K562 (cell line): ENCODE measurements around the gene TOPORS. TPM values are rescaled to one million over a fixed set of nuclear protein-coding genes. Genes with fewer than 3 reads are reported as not detected.

Experiments used
- ADNP ChIP-seq: fragments of 200-800 bp; sonication (Bioruptor generic); IDR thresholded peaks from 2 replicates; pipeline ENCODE4 v1.6.1; 2016; ENCODE audit warnings: missing genetic modification characterization, missing compliant biosample characterization
- CEBPB ChIP-seq: fragments of 450-650 bp; IDR thresholded peaks from 2 replicates; pipeline ENCODE4 v1.6.1; 2016; ENCODE audit warnings: missing genetic modification characterization, missing compliant biosample characterization
- CHD2 ChIP-seq: IDR thresholded peaks from 2 replicates; pipeline ENCODE4 v1.6.1; 2011; ENCODE audit warnings: low read depth, low read length
- CREB3 ChIP-seq: fragments of 450-650 bp; conservative IDR thresholded peaks from 2 replicates; pipeline ENCODE4 v1.6.1; 2016; ENCODE audit warnings: missing genetic modification characterization, low read depth, mild to moderate bottlenecking, missing compliant biosample characterization, moderate library complexity
- E2F8 ChIP-seq: fragments of 450-650 bp; IDR thresholded peaks from 2 replicates; pipeline ENCODE4 v1.7.1; 2018; ENCODE audit warnings: mild to moderate bottlenecking, low read depth; ENCODE audit not compliant: partially characterized antibody
- GABPB1 ChIP-seq: sonication (generic); formaldehyde crosslinking; IDR thresholded peaks from 2 replicates; pipeline ENCODE4 v1.8.0; 2022; ENCODE audit warnings: mild to moderate bottlenecking, missing genetic modification reagents
- KHSRP ChIP-seq: fragments of 450-650 bp; IDR thresholded peaks from 2 replicates; pipeline ENCODE4 v1.6.1; 2017
- LCOR ChIP-seq: sonication (generic); formaldehyde crosslinking; IDR thresholded peaks from 2 replicates; pipeline ENCODE4 v1.8.0; 2022; ENCODE audit warnings: mild to moderate bottlenecking, missing genetic modification reagents
- MCM3 ChIP-seq: fragments of 450-650 bp; IDR thresholded peaks from 2 replicates; pipeline ENCODE4 v1.6.1; 2016
- MECOM ChIP-seq: fragments of 250-450 bp; sonication (Bioruptor Pico); IDR thresholded peaks from 2 replicates; pipeline ENCODE4 v1.8.0; 2022; ENCODE audit warnings: inconsistent platforms
- MTA3 ChIP-seq: fragments of 450-650 bp; formaldehyde crosslinking; IDR thresholded peaks from 2 replicates; pipeline ENCODE4 v1.6.1; 2017; ENCODE audit warnings: mild to moderate bottlenecking, borderline replicate concordance
- PBX2 ChIP-seq, 2 experiments: IDR thresholded peaks in 1 of 2; conservative IDR thresholded peaks in 1 of 2; 2 replicates each; pipeline ENCODE4 v1.6.1; 2016; ENCODE audit warnings: low read depth in 2 of 2, mild to moderate bottlenecking in 1 of 2, missing compliant biosample characterization in 1 of 2, missing genetic modification characterization in 1 of 2, moderate library complexity in 1 of 2
- PHB ChIP-seq: fragments of 250-450 bp; sonication (Bioruptor Pico); IDR thresholded peaks from 2 replicates; pipeline ENCODE4 v1.5.0; 2021
- RUNX1 ChIP-seq: sonication (generic); IDR thresholded peaks from 2 replicates; pipeline ENCODE4 v1.6.1; 2016; ENCODE audit warnings: antibody characterized with exemption, low read depth
- SIRT6 ChIP-seq: IDR thresholded peaks from one replicate; pipeline ENCODE4 v1.6.1; 2012; ENCODE audit warnings: low read depth, mild to moderate bottlenecking, control low read depth, inconsistent platforms, low read length, moderate library complexity
- SNAPC5 ChIP-seq: fragments of 250-450 bp; sonication (Bioruptor Pico); IDR thresholded peaks from 2 replicates; pipeline ENCODE4 v1.8.0; 2021; ENCODE audit warnings: moderate library complexity, mild to moderate bottlenecking, inconsistent platforms
- ZFP36 ChIP-seq: fragments of 150-350 bp; IDR thresholded peaks from 2 replicates; pipeline ENCODE4 v1.6.1; 2018; ENCODE audit warnings: low read length, low read depth; ENCODE audit not compliant: partially characterized antibody
- ZNF23 ChIP-seq: fragments of 250-450 bp; sonication (Bioruptor Pico); IDR thresholded peaks from 2 replicates; pipeline ENCODE4 v1.4.0; 2020; ENCODE audit warnings: mild to moderate bottlenecking
- ZNF324 ChIP-seq: fragments of 250-450 bp; sonication (Bioruptor Pico); IDR thresholded peaks from 2 replicates; pipeline ENCODE4 v1.4.0; 2020; ENCODE audit warnings: mild to moderate bottlenecking
- ZNF408 ChIP-seq: fragments of 250-450 bp; sonication (Bioruptor Pico); IDR thresholded peaks from 2 replicates; pipeline ENCODE4 v1.4.0; 2020; ENCODE audit warnings: low read depth, mild to moderate bottlenecking, moderate library complexity
- ZNF79 ChIP-seq: fragments of 250-450 bp; sonication (Bioruptor Pico); IDR thresholded peaks from 2 replicates; pipeline ENCODE4 v1.4.0; 2020; ENCODE audit warnings: low read depth, mild to moderate bottlenecking, moderate library complexity
- polyA plus RNA-seq, 8 experiments: library from polyadenylated mRNA; depleted of rRNA in 4 of 8; stranded (reverse) in 5 of 8; unstranded in 3 of 8; fragments of >200 nt; fragmentation: Nextera tagmentation in 2 of 8; fragmentation: Illumina TruSeq in 1 of 8; extraction: Ambion mirVana in 2 of 8; extraction: Trizol in 1 of 8; gene quantifications; 2 replicates each; pipeline versions ENCODE4 v1.2.1 to v1.2.3, GENCODE V29; 2011 to 2014; ENCODE audit warnings: inconsistent platforms in 1 of 8, missing spikeins in 1 of 8
- total RNA-seq, 7 experiments: library from RNA; depleted of rRNA in 6 of 7; stranded (reverse); fragments of >200 nt in 6 of 7; fragmentation: Illumina TruSeq in 2 of 7; extraction: Trizol in 2 of 7; gene quantifications; 2 replicates each; pipeline versions ENCODE4 v1.2.1 to v1.2.3, GENCODE V29; 2011 to 2021; ENCODE audit warnings: low replicate concordance in 1 of 7

Gene TOPORS
- total and polyA plus RNA-seq, 9 of the 15 experiments (the other 6 are each of a cell fraction or from before 2014, with no cell fraction given): 4.3 to 19.6 (median 9.9) TPM

- no peak for TF ChIP-seq PBX2 (CRISPR knock-in tag; IDR thresholded peaks at IDR 0.05; ENCODE audit: low read depth)
- TF ChIP-seq PBX2 (tag; conservative IDR thresholded peaks at IDR 0.05; ENCODE audit: low read depth): no peak
- no peak for TF ChIP-seq ZNF79 (CRISPR knock-in tag)
- peak; percentile 21; the same call in 1 of the 2 replicates for TF ChIP-seq CHD2
- TF ChIP-seq PHB (CRISPR knock-in tag): no peak
- TF ChIP-seq RUNX1: no peak
- no peak for TF ChIP-seq MECOM (CRISPR knock-in tag)
- TF ChIP-seq GABPB1 (CRISPR knock-in tag): peak; percentile 74
- no peak for TF ChIP-seq ZFP36
- no peak for TF ChIP-seq ADNP
- TF ChIP-seq KHSRP: no peak
- TF ChIP-seq SNAPC5: no peak
- no peak for TF ChIP-seq ZNF324
- no peak for TF ChIP-seq MCM3
- no peak for TF ChIP-seq CREB3 (tag)
- TF ChIP-seq MTA3: no peak; the same call in 1 of the 2 replicates
- no peak for TF ChIP-seq SIRT6
- TF ChIP-seq ZNF23 (CRISPR knock-in tag): no peak
- TF ChIP-seq ZNF408 (CRISPR knock-in tag): no peak
- peak; percentile 77 for TF ChIP-seq E2F8
- TF ChIP-seq LCOR (CRISPR knock-in tag): no peak
- TF ChIP-seq CEBPB (tag): peak; percentile 83
Measured at GRCh38 chr9:32552172-32552872, at the start of gene TOPORS, which contains the start of gene SMIM27 (continued).
